HG03066 (cell line): Measurements from ENCODE around the gene HOXA9.

Experiments used
- ATAC-seq: cut with Tn5 transposase; IDR thresholded peaks from one replicate; pipeline ENCODE4 v1.9.1; 2021; ENCODE audit warnings: low read depth; ENCODE audit not compliant: unreplicated experiment

Gene HOXA9

DNA sequence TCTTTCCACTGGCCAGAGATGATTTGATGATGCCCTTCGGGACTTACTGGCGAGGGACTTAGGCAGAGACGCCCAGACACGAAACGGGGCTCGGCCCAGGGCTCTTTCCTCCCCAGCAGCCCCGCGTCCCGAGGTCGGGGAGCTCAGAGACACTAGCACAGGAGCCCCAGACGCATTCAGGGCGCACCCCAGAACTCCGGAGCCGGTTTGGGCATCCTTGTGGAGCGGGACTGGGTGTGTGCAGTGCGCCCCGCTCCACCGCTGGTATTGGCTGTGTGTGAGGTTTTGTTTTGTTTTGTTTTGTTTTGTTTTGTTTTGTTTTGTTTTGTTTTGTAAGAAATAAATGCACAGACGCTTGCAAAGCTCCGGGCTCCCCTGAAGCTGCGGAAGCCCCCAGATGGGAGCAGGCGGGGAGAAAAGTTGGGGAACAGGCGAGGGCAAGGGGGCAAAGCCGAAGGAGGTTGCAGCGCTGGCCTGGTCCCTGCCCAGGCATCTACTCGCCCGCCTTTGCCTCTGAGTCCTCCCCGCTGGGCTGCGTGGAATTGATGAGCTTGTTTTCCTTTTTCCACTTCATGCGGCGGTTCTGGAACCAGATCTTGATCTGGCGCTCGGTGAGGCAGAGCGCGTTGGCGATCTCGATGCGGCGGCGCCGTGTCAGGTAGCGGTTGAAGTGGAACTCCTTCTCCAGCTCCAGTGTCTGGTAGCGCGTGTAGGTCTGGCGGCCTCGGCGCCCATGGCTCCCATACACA lies 20.0 kb downstream of the HOXA9 start:
- no peak for ATAC-seq

DNA sequence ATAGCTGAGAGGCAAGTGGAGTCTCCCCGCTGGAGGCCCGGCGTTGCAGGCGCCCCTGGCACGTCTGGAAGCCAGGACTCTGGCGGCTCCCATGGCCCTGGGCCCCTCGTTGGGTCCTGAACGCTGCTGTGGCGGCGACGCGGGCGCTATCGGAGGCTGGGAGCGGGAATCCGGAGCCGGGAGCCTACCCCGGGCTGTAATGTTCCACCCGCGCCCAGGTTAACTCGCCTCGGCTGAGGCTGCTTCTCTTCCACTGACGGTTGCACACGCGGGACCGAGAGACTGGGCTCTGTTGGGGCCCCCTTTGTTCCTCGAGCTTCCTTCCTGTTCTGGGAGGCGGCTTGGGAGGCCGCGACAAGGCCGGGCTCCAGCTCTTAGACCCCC lies 20.6 kb downstream of the HOXA9 start:
- ATAC-seq: no peak

- no peak for ATAC-seq
These were observed 21.2 kb downstream of the HOXA9 start for GRCh38 chr7:27143950-27144780.

DNA sequence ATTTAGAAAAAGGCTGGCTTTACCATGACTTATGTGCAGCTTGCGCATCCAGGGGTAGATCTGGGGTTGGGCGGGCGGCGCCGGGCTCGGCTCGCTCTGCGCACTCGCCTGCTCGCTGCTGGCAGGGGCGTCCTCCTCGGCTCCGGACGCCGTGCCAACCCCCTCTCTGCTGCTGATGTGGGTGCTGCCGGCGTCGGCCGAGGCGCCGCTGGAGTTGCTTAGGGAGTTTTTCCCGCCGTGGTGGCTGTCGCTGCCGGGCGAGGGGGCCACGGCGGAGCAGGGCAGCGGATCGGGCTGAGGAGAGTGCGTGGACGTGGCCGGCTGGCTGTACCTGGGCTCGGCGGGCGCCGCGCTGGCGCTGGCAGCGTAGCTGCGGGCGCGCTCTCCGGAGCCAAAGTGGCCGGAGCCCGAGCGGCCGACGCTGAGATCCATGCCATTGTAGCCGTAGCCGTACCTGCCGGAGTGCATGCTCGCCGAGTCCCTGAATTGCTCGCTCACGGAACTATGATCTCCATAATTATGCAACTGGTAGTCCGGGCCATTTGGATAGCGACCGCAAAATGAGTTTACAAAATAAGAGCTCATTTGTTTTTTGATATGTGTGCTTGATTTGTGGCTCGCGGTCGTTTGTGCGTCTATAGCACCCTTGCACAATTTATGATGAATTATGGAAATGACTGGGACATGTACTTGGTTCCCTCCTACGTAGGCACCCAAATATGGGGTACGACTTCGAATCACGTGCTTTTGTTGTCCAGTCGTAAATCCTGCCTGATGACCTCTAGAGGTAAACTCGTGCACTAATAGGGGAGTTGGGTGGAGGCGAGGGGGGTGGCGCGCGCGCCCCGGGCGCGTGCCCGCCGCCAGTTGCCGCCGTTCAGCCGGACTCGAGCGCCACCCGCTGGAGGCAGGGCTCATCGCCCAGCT lies 22.1 kb downstream of the HOXA9 start, which contains the start of gene HOXA5:
Gene HOXA5 (minus strand): TSS at position 659 of the 927 bp plus-strand sequence. CDS start 74 bp downstream, at position 585.
- ATAC-seq: no peak

DNA sequence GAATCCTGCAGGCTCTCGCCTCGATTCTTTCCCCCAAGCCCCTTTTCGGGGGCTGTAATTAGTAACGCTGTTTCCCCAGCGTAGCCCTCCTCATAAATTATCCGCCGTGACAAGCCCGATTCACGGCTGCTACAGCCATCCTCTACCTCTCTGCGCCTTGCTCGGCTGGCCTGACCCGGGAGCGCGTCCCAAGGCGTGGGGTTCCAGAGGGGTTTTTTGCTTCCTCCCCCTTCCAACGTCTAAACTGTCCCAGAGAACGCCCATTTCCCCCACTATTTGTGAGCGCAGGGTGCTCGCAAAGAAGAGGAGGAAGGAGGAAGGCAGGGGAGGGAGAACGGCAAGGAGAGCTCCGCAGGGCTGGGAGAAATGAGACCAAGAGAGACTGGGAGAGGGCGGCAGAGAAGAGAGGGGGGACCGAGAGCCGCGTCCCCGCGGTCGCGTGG lies 22.7 kb downstream of the HOXA9 start:
- no peak for ATAC-seq

DNA sequence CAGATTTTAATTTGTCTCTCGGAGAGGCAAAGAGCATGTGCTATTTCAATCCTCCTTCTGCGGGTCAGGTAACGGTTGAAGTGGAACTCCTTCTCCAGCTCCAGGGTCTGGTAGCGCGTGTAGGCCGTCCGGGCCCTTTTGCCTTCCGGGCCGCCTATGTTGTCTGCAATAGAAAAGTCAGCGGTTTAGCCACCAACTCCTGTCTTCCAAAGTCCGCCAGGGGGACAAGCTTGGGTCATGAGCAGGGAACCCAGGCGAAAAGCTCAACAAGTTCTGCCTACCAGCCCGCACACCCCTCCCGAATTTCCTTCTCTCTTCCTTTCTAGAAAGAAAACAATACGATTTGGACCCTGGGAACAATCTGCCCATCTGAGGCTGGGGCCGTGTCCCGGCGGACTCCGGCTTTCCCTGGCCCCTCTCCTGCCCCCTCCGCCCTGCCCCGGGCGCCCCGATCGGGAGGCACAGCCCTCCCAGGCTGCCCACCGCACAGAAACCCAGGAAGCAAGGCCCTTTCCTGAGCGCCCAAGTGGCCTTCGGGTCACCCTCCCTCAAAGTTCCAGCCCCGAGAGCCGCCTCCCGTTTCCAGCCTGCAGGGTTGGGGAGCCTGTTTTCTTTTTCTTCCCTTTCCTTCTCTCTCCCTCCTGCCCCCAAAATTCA lies 23.3 kb downstream of the HOXA9 start:
- no peak for ATAC-seq

GRCh38 chr7:27141137-27141922 lies 24.0 kb downstream of the HOXA9 start:
- ATAC-seq: no peak

GRCh38 chr7:27140126-27140857 lies 25.0 kb downstream of the HOXA9 start:
- no peak for ATAC-seq

- ATAC-seq: no peak
These were observed 25.8 kb downstream of the HOXA9 start for GRCh38 chr7:27139334-27140125.

DNA sequence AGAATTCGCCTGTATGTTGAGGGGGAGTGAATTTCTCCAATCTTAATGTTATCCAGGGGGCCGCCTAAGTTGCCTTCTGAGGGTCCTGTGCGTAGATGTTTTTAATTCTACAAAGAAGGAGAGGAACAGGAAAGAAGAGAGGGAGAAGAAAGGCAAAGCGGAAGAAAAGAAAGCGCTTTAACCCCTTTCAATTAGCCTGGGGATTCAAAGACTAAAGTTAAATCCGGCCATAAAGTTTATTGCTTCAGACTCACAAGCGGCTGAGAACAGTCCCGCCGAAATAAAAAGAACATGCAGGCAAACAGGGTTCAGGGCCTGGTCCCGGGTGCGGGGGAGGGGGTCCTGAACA lies 26.4 kb downstream of the HOXA9 start:
- ATAC-seq: no peak

DNA sequence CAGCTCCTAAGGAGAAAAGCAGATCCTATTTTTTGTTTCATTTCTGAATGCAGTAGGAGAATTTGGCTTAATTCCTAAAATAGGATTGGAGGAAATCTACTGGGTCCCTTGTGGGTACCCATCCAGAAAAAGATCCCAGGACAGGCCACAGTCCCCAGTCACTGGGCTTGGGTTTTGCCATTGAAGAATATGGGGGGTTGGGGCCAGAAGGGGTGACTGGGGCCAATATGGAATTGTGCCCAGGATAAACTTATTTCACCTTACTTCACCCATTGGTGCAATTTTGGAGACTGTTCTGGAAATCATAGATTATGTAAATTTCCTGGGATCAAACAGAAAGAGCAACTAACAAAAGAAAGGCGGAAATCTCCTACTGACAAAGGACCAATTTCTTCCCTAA lies 26.9 kb downstream of the HOXA9 start:
- no peak for ATAC-seq

DNA sequence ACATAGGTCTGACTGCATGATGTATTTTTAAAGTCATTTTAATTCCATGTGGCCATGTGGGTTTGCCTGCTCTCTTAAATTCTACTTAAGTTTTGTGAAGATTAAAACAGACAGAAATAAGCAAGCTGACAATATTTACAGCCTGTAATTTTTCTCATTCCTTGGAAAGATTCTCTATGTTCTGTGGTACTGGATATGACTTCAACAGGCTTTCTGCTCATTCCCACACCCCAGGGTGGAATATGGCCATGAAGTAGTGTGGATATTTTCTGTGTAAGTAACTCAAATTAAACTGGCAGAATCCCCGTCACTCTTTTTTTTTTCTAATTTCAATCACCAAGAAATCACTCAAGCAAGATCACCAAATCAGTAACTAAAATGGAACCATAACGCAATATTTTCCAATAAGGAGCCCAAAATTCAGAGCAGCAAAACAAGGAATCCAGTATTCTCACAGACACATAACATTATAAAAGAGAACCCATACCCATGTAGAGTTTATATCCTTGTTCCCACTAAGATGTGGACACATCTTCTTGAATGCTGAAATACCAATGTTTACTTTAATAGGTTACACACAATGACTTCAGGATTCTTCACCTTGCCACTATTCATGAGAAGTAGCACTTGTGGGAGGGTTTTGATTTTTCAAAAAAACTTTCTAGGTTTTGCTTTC lies 27.6 kb downstream of the HOXA9 start:
- ATAC-seq: no peak

- ATAC-seq: no peak
These were observed 30.9 kb downstream of the HOXA9 start for GRCh38 chr7:27134392-27134791.

DNA sequence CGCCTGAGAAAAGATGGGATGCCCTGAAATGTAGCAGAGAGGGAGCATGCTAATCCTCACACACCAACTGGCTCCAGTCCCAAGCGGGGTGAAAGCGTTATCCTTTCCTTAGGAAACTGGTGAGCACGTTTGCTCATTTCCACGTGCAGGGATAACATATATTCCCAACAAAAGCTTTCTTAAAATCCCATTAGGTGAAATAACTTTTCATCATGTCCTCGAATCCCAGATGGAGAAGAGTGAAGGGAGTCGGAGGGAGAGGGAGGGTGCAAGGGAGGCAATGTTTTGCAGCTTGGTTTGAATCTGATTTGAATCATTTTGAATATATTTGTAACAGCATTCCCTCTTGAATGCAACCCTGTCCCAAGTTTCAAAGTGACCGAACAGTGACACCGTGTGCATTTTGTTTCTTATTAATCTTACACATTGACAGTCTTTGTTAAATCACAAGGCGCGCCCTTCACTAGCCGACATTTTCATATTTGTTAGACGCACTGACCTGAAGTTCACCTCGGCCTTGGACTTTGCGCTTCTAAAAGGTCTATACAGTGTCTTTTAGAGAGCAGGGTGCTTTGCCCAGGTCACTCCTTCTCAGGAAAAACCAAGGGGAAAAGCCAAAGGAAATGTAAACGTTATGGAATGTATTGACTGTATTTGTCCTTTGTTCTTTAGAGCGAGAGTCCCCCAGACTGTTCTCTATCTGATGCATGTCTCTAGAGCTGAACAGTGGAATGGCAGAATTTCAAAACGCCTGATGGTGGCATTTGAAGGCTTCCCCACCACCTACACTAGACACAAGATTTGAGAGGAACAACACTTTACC lies 31.7 kb downstream of the HOXA9 start:
- ATAC-seq: no peak

GRCh38 chr7:27132978-27133377 lies 32.4 kb downstream of the HOXA9 start:
- no peak for ATAC-seq

DNA sequence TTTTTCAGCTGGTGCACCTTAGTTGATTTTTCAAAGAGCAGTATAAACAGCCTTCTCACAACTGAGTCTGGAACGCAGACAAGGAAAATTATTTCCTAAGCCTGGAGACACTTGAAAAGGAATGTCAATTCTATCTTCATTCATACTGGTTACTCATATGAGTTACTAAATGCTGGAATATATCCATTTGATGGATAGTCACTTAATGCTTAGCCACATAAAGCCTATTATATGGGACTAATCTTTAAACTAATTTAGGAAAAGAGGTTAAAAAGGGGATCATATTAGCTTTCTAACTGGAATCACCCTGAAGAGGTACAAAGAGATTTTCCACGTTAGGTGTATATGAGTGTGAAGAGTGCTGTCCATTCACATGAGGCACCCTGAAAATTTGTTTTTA lies 33.1 kb downstream of the HOXA9 start:
- ATAC-seq: no peak

DNA sequence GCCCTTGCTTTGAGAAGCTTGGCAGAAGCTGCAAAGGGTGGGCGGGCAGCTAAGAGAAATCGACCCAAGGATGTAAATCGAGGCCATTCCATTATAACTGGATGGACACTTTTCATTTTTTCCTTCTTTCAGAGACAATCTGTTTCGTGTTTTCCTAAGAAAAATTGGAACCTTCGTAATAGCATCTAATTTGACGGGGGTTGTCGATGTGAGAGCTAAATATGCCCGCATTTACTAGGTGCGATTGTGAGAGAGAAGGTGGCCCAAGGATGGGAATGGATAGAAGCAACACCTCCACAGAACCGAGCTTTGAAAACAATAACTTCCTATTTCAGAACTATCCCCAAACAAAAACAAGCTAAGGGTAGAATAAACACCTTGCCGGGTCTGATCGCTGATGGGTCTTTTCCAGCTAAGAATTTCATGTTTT lies 33.9 kb downstream of the HOXA9 start:
- ATAC-seq: no peak
